HepG2 (cell line): ENCODE data around the gene TREH. TPM values are rescaled to one million over a fixed set of nuclear protein-coding genes. Genes with fewer than 3 reads are reported as not detected.

Experiments
- AFF4 ChIP-seq: sonication (generic); formaldehyde crosslinking; IDR thresholded peaks from 2 replicates; pipeline ENCODE4 v1.4.0; 2020; ENCODE audit warnings: missing genetic modification reagents
- ATF4 ChIP-seq, 2 experiments: fragments of 450-650 bp in 1 of 2; sonication (generic) in 1 of 2; formaldehyde crosslinking; IDR thresholded peaks; 2 replicates each; pipeline versions ENCODE4 v1.5.0 to v1.8.0; 2020 to 2022; ENCODE audit warnings: mild to moderate bottlenecking in 1 of 2, missing genetic modification reagents in 1 of 2
- CCAR2 ChIP-seq: fragments of 200-400 bp; formaldehyde crosslinking; optimal IDR thresholded peaks from 2 replicates; pipeline ENCODE3; 2018; ENCODE audit warnings: low read depth, mild to moderate bottlenecking, low read length, moderate library complexity
- CSRNP1 ChIP-seq: sonication (generic); formaldehyde crosslinking; IDR thresholded peaks from 2 replicates; pipeline ENCODE4 v1.8.1; 2023; ENCODE audit warnings: mild to moderate bottlenecking, missing genetic modification reagents
- GTF3A ChIP-seq: sonication (generic); formaldehyde crosslinking; conservative IDR thresholded peaks from 2 replicates; pipeline ENCODE4 v1.4.0; 2020; ENCODE audit warnings: mild to moderate bottlenecking, missing genetic modification reagents
- MEF2D ChIP-seq: sonication (generic); formaldehyde crosslinking; IDR thresholded peaks from 2 replicates; pipeline ENCODE4 v1.5.1; 2020; ENCODE audit warnings: mild to moderate bottlenecking, missing genetic modification reagents
- TFDP2 ChIP-seq: sonication (generic); formaldehyde crosslinking; IDR thresholded peaks from 2 replicates; pipeline ENCODE4 v1.4.0; 2020; ENCODE audit warnings: missing genetic modification reagents
- ZBTB49 ChIP-seq: sonication (generic); formaldehyde crosslinking; IDR thresholded peaks from 2 replicates; pipeline ENCODE4 v1.4.0; 2020; ENCODE audit warnings: missing genetic modification reagents, borderline replicate concordance
- ZHX2 ChIP-seq, 2 experiments: sonication (generic) in 1 of 2; formaldehyde crosslinking in 1 of 2; IDR thresholded peaks; 2 replicates each; pipeline versions ENCODE4 v1.6.1 to v1.9.0; 2014 to 2022; ENCODE audit warnings: antibody characterized with exemption in 1 of 2, borderline replicate concordance in 1 of 2, inconsistent platforms in 1 of 2, low read depth in 1 of 2, missing genetic modification reagents in 1 of 2
- ZNF101 ChIP-seq: sonication (generic); formaldehyde crosslinking; IDR thresholded peaks from 2 replicates; pipeline ENCODE4 v1.4.0; 2020; ENCODE audit warnings: mild to moderate bottlenecking, low read depth, missing genetic modification reagents, borderline replicate concordance
- ZNF138 ChIP-seq: sonication (generic); formaldehyde crosslinking; IDR thresholded peaks from 2 replicates; pipeline ENCODE4 v1.5.0; 2020; ENCODE audit warnings: mild to moderate bottlenecking, low read depth, missing genetic modification reagents
- ZNF264 ChIP-seq: sonication (generic); formaldehyde crosslinking; IDR thresholded peaks from 2 replicates; pipeline ENCODE4 v1.4.0; 2020; ENCODE audit warnings: missing genetic modification reagents
- polyA plus RNA-seq, 8 experiments: library from polyadenylated mRNA; depleted of rRNA in 3 of 8; stranded (reverse) in 7 of 8; unstranded in 1 of 8; fragments of >200 nt; fragmentation: Illumina TruSeq in 4 of 8; extraction: Trizol in 4 of 8; gene quantifications; 2 replicates each; pipeline versions ENCODE4 v1.2.1 to v1.2.3, GENCODE V29; 2011 to 2016; ENCODE audit warnings: low read depth in 4 of 8, missing spikeins in 1 of 8, mixed read lengths in 1 of 8; ENCODE audit not compliant: insufficient read depth in 1 of 8
- total RNA-seq, 5 experiments: library from RNA; depleted of rRNA; stranded (reverse); fragments of >200 nt; fragmentation: Illumina TruSeq; extraction: Trizol; gene quantifications; 2 replicates each; pipeline ENCODE4 v1.2.3, GENCODE V29; 2016; ENCODE audit warnings: low read depth in 1 of 5

TREH gene
- total and polyA plus RNA-seq, 2 of the 13 experiments (the other 11 are each of a cell fraction or from before 2014, with no cell fraction given), result 0.53 to 0.86 TPM

GRCh38 chr11:118679483-118679882 is at the start of gene TREH (continued):
- TF ChIP-seq ZHX2 (IDR thresholded peaks at IDR 0.05; ENCODE audit: low read depth) (no peak), ZHX2 (CRISPR knock-in tag; IDR thresholded peaks at IDR 0.05; ENCODE audit: borderline replicate concordance) (no peak), ZNF138 (CRISPR knock-in tag) (no peak), MEF2D (CRISPR knock-in tag) (no peak), TFDP2 (no peak), AFF4 (no peak), ZNF101 (CRISPR knock-in tag) (no peak), ZNF264 (CRISPR knock-in tag) (no peak), ZBTB49 (CRISPR knock-in tag) (no peak), CCAR2 (no peak), CSRNP1 (CRISPR knock-in tag) (no peak), ATF4 (CRISPR knock-in tag; IDR thresholded peaks at IDR 0.05) (no peak), GTF3A (CRISPR knock-in tag) (no peak)
